Stomach smooth muscle (tissue), 2 donors: ENCODE results near the gene DDX20.

Experiments
- H3K27ac ChIP-seq: one replicate; pipeline ENCODE4 v1.7.0; 2013; ENCODE audit warnings: mild to moderate bottlenecking, low read length, inconsistent platforms
- H3K27me3 ChIP-seq, 2 donors: one replicate each; pipeline ENCODE4 v1.7.0; 2013; ENCODE audit warnings: low read length in 2 of 2; ENCODE audit not compliant: insufficient read depth in 2 of 2, control insufficient read depth in 1 of 2
- H3K36me3 ChIP-seq, 2 donors: one replicate each; pipeline ENCODE4 v1.7.0; 2013; ENCODE audit warnings: low read length in 2 of 2; ENCODE audit not compliant: control insufficient read depth in 2 of 2, insufficient read depth in 2 of 2
- H3K4me1 ChIP-seq: one replicate; pipeline ENCODE4 v1.7.0; 2013; ENCODE audit warnings: low read length; ENCODE audit not compliant: control insufficient read depth, insufficient read depth
- H3K4me3 ChIP-seq, 2 donors: one replicate each; pipeline ENCODE4 v1.7.0; 2013; ENCODE audit warnings: low read length in 2 of 2
- H3K9ac ChIP-seq, 2 donors: one replicate each; pipeline ENCODE4 v1.7.0; 2013; ENCODE audit warnings: low read length in 2 of 2, mild to moderate bottlenecking in 1 of 2
- H3K9me3 ChIP-seq, 2 donors: one replicate each; pipeline ENCODE4 v1.7.0; 2013; ENCODE audit warnings: low read length in 2 of 2; ENCODE audit not compliant: control insufficient read depth in 2 of 2
- donor health status: healthy.
- donor health status: Pancreatic carcinoma.

DDX20 gene

DNA sequence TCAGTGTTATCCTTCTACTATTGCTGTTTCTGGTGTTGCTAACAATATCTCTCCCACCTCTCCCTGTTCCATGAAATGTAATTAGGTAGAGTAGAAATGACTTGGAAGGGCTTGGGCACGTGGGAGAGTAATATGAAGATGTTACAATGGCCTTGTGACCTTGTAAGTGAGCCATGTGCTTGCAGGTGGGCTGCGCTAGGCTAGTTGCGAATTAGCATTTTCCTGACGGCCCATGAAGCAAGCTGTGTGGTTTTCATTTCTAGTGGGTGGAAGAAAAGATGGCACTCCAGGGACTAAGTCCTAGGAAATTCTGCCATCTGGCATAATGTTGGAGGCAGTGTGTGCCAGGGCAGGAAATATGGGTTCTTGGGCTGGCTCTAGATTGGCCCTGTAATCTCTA, 7.8 kb upstream of the DDX20 start:
- Histone ChIP-seq H3K36me3 (no peaks in the 10 kb centered on the region), H3K4me3 (no peak overlapping the region), H3K4me1 (peaks cover 63% of the 10 kb centered on the region), H3K9me3 (no peaks in the 10 kb centered on the region), H3K27me3 (no peaks in the 10 kb centered on the region), H3K9ac (no peak overlapping the region), H3K27ac (peak overlapping the region; percentile 71)

DNA sequence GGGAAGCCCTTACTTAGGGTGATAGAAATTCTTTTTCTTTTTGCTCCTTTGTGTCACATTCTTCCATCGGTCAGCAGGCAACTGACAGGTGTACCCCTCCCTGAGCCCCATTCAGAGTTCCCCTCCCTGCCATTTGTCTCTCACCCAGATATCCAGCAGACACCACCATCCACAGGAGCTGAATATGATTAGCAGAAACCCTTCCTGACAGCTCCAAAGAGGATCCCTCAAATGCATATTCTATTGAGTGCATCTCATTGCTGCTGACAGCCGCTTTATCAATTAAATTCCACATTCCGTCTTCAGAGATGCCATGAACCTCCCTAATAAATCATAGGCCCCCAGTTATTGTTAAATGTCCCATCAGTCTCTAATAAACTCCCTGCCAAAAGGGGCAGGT, 6.1 kb upstream of the DDX20 start:
- Histone ChIP-seq H3K36me3 (no peaks in the 10 kb centered on the region), H3K27ac (peak overlapping the region; percentile 71), H3K4me1 (peaks cover 58% of the 10 kb centered on the region), H3K9ac (no peak overlapping the region), H3K9me3 (no peaks in the 10 kb centered on the region), H3K27me3 (no peaks in the 10 kb centered on the region), H3K4me3 (no peak overlapping the region)

DNA sequence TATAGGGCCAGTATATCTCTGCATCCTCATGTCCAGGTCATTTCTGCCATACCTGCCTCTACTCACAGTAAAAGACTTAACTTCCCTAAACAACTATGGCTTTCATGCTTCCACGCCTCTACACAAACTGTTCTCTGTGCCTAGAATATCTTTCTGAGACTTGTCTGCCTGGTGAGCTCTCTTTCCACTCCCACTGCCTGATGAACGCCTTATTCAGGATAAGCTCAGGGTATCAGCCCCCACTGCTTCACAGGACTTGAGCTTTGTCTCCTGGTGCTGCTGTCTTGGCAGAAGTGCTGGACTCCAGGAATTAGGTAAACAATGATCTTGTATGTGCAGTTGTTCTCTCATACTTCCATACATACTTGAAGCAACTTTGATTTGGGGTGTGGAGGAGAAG, 4.8 kb upstream of the DDX20 start:
- Histone ChIP-seq H3K9me3 (no peaks in the 10 kb centered on the region), H3K36me3 (no peaks in the 10 kb centered on the region), H3K27me3 (no peaks in the 10 kb centered on the region), H3K9ac (no peak overlapping the region), H3K4me1 (peaks cover 57% of the 10 kb centered on the region), H3K27ac (peak overlapping the region; percentile 71), H3K4me3 (no peak overlapping the region)

DNA sequence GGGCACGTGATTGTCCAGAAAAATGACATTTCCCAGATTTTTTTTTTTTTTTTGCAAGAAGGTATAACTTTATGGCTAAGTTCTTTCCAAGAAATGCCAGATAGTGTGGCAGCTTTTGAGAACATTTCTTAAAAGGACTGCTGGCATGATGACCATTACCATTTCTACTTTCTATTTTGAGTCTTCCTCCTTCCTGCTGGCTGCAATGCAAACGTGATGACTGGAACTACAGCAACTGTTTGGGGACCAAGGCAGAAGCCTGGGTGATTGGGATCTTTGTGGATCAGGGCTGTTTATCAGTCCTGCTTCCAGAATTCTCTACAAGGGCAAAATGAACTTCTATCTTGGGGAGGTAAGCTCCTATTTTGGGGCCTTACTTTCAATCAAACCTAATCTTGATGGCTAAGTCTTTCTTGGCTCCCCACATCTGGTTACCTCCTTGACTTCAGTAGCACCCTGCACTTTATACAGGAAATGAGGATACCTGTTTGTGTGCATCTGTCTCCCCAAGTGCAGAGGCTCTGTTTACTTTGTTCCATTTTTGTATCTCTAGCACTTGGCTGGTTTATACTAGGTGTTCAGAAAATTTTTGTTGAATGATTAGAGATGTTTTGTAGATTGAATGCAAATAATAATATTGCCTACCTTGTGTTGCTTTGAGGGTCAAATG, 3.7 kb upstream of the DDX20 start:
- H3K9ac ChIP-seq = no peak overlapping the region
- H3K4me1 ChIP-seq = peaks cover 57% of the 10 kb centered on the region
- H3K27me3 ChIP-seq = no peaks in the 10 kb centered on the region
- no peaks in the 10 kb centered on the region for H3K36me3 ChIP-seq
- no peaks in the 10 kb centered on the region for H3K9me3 ChIP-seq
- H3K27ac ChIP-seq = peak overlapping the region; percentile 71
- no peak overlapping the region for H3K4me3 ChIP-seq

DNA sequence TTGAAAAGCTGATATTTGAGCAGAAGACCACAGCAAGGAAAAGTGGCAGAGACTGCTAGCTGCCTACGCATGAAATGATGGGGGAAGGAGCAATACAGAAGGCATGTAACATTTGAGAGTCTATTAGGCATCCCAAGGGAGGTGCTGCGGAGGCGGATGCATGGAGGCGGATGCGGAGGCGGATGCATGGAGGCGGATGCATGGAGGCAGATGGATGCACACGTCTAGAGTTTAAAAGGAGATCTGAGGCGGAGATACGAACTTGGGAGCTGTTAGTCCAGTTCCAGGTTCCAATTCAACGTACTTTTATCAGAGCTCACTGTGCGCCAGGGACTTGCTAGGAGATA, 744 bp upstream of the DDX20 start:
- Histone ChIP-seq H3K27ac (peak overlapping the region; percentile 95), H3K9me3 (no peaks in the 10 kb centered on the region), H3K4me1 (peaks cover 38% of the 10 kb centered on the region), H3K4me3 (peak overlapping the region; percentile 72 to 97), H3K27me3 (no peaks in the 10 kb centered on the region), H3K36me3 (no peaks in the 10 kb centered on the region), H3K9ac (peak overlapping the region; percentile 79 to 95)

DNA sequence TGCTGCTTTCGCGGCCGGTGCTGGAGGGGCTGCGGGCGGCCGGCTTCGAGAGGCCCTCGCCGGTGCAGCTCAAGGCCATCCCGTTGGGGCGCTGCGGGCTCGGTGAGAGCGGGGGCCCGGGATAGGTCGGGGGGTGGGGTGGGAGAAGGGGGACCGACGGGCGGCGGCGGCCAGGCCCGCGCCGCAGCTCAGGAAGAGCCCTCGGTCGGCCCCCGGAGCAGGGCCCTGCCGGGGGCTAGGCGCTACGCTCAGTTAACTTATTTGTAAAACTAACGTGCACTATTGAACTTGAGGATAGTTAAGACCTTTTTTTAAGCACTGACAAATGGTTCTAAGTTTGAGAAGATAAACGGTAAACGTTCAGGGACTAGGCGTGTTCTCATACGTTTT, 418 bp downstream of the DDX20 start:
- peaks cover 27% of the 10 kb centered on the region for H3K4me1 ChIP-seq
- H3K4me3 ChIP-seq = peak overlapping the region; percentile 72 to 97
- H3K36me3 ChIP-seq = peaks cover 0 to 5% of the 10 kb centered on the region in 2 donors
- H3K9me3 ChIP-seq = no peaks in the 10 kb centered on the region
- H3K27ac ChIP-seq = peak overlapping the region; percentile 95
- peak overlapping the region; percentile 79 to 95 for H3K9ac ChIP-seq
- no peaks in the 10 kb centered on the region for H3K27me3 ChIP-seq

DNA sequence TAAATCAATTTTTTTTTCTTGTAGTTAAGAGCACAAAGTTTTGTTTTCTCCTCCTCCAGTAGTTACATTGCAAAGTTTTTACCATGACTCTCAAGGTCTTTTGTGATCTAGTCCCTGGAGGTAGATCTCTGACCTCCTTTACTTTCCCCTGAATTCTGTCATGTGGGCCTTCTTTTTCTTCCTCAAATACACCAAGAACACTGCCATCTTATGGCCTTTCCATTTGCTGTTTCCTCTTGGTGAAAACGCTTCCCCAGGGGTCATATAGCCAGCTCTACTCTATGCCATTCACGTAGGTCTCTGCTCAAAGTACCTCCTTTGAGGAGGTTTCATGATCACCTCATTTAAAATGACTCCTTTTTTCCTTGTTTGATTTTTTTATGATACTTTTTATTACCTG, 2.7 kb downstream of the DDX20 start:
- peaks cover 19% of the 10 kb centered on the region for H3K4me1 ChIP-seq
- peaks cover 12 to 17% of the 10 kb centered on the region in 2 donors for H3K36me3 ChIP-seq
- no peak overlapping the region for H3K4me3 ChIP-seq
- H3K27ac ChIP-seq = no peak overlapping the region
- no peak overlapping the region for H3K9ac ChIP-seq
- H3K9me3 ChIP-seq = no peaks in the 10 kb centered on the region
- no peaks in the 10 kb centered on the region for H3K27me3 ChIP-seq

DNA sequence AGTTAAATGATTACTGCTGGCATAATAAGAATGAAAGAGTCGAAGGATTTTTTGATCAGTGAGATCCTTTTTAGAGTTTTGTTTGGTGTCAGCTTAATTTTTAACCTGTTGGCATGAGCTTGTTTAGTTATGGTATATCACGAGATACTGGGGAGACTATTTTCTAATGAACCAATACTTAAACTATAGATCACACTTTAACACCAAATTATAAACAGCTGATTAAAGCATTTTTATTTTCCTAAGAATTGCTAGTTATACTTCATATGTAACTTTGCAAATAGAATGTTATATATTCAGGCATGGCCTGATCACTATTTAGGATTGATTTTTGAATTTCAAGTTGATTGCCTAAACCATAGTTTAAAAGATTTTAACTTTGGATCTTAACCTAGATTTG, 6.0 kb downstream of the DDX20 start:
- no peak overlapping the region for H3K9ac ChIP-seq
- peaks cover 23 to 33% of the 10 kb centered on the region in 2 donors for H3K36me3 ChIP-seq
- H3K9me3 ChIP-seq = no peaks in the 10 kb centered on the region

DNA sequence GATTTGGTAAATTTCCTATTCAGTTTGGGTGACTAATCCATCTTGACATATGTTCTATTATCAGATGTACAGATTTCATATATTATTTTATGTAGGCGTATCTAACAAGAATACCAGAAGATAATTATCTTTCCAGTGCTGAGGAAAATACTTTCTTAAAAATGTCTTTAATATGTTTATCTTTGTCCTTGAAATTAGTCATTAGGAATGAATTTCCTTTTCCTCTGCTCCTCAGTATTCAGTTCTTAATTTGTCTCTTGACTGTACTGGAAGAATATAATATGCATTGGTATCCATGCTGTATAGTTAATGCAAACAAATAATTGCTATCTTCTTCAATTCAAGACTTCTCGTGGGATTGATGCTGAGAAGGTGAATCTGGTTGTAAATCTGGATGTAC, 6.6 kb downstream of the DDX20 start:
- peaks cover 24 to 35% of the 10 kb centered on the region in 2 donors for H3K36me3 ChIP-seq
- no peaks in the 10 kb centered on the region for H3K9me3 ChIP-seq
- H3K4me3 ChIP-seq = no peak overlapping the region
- no peak overlapping the region for H3K27ac ChIP-seq
- peaks cover under 1% of the 10 kb centered on the region for H3K4me1 ChIP-seq
- no peak overlapping the region for H3K9ac ChIP-seq
- no peaks in the 10 kb centered on the region for H3K27me3 ChIP-seq

More for the DNA sequence above, 6.0 kb downstream of the DDX20 start:
- no peak overlapping the region for H3K27ac ChIP-seq
- H3K4me1 ChIP-seq = peaks cover 6% of the 10 kb centered on the region
- H3K4me3 ChIP-seq = no peak overlapping the region
- H3K27me3 ChIP-seq = no peaks in the 10 kb centered on the region

DNA sequence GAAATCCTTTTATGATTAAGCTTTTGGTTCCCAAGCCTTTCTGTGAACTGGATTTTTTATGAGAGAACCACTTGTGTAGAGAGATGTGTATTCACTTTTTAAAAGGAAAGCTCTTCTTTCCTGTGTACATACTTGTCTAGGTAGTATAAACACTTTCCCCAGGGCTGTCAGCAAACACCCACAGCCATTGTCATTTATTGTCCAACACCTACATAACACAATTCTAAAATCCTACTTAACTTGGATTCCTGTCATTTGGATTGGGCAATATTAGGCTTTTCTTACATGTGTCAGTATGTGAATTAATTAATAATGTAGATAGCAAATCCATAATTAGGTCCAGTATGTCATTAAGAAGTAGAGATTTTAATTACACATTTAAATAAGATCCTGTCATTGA, 12.3 kb downstream of the DDX20 start:
- Histone ChIP-seq H3K36me3 (peaks cover 14 to 20% of the 10 kb centered on the region in 2 donors), H3K9ac (no peak overlapping the region)

DNA sequence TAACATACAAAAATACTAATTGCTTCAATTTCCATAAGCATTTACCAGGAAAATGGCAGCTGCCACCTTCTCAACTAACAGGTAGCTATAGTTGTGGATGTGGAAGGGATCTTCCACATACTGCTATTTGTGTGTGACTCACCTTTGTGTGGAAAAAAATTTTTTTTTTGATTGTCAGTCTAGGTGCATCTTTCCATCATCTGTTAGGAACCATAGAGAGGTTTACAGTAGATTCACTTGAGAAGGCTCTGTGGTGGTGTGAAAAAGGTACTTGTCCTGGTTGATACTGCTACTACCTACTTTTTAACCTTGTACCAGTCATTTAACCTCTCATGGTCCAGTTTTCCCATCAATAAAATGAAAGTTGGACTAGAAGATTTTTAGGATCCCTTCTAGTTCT, 12.9 kb downstream of the DDX20 start:
- H3K4me1 ChIP-seq = no peaks in the 10 kb centered on the region
- H3K9ac ChIP-seq = no peak overlapping the region
- H3K4me3 ChIP-seq = no peak overlapping the region
- H3K36me3 ChIP-seq = peaks cover 12 to 16% of the 10 kb centered on the region in 2 donors
- H3K27me3 ChIP-seq = no peaks in the 10 kb centered on the region
- H3K9me3 ChIP-seq = no peaks in the 10 kb centered on the region
- no peak overlapping the region for H3K27ac ChIP-seq

More for the DNA sequence above, 12.3 kb downstream of the DDX20 start:
- H3K27ac ChIP-seq = no peak overlapping the region
- H3K4me3 ChIP-seq = no peak overlapping the region
- H3K4me1 ChIP-seq = no peaks in the 10 kb centered on the region
- H3K9me3 ChIP-seq = no peaks in the 10 kb centered on the region
- no peaks in the 10 kb centered on the region for H3K27me3 ChIP-seq
